Kidney epithelial cell (primary cell): ENCODE data around the gene PBX1. TPM values are rescaled to one million over a fixed set of nuclear protein-coding genes. Genes with fewer than 3 reads are reported as not detected.

Source experiments
- DNase-seq: peaks from one replicate; pipeline ENCODE4 v3.0.0-alpha.2; 2010; ENCODE audit warnings: low read depth
- H3K27me3 ChIP-seq: 2 replicates; pipeline ENCODE4 v1.6.0; 2011; ENCODE audit warnings: low read length; ENCODE audit not compliant: control insufficient read depth, insufficient read depth
- H3K36me3 ChIP-seq: 2 replicates; pipeline ENCODE4 v1.5.1; 2011; ENCODE audit warnings: low read length; ENCODE audit not compliant: control insufficient read depth, insufficient read depth
- H3K4me3 ChIP-seq: 2 replicates; pipeline ENCODE4 v1.5.1; 2011; ENCODE audit warnings: low read depth, mild to moderate bottlenecking, control low read depth, low read length
- CTCF ChIP-seq: IDR thresholded peaks from 2 replicates; pipeline ENCODE4 v1.5.1; 2011; ENCODE audit warnings: mild to moderate bottlenecking, moderate library complexity, low read length, control low read depth, inconsistent platforms; ENCODE audit not compliant: insufficient read depth, poor library complexity, severe bottlenecking
- total RNA-seq: library from RNA; depleted of rRNA; stranded (reverse); fragments of >200 nt; gene quantifications from 2 replicates; pipeline ENCODE4 v1.2.3, GENCODE V29; 2015

The PBX1 gene
- total RNA-seq, 1 donor from 2014 or later: 5.7 TPM

GRCh38 chr1:164755690-164756089 lies 196.7 kb downstream of the PBX1 start:
- no peak for DNase-seq
- Histone ChIP-seq H3K36me3 (no peaks in the 10 kb centered on the region), H3K4me3 (no peak overlapping the region), H3K27me3 (no peaks in the 10 kb centered on the region)
- TF ChIP-seq CTCF: no peak

- Histone ChIP-seq H3K4me3 (no peak overlapping the region), H3K36me3 (no peaks in the 10 kb centered on the region), H3K27me3 (no peaks in the 10 kb centered on the region)
- no peak for TF ChIP-seq CTCF
- no peak for DNase-seq
Measured at GRCh38 chr1:164756741-164757140, 197.8 kb downstream of the PBX1 start.

GRCh38 chr1:164757625-164758024 lies 198.6 kb downstream of the PBX1 start:
- no peak for TF ChIP-seq CTCF
- H3K36me3 ChIP-seq: no peaks in the 10 kb centered on the region
- no peaks in the 10 kb centered on the region for H3K27me3 ChIP-seq
- no peak for DNase-seq
- H3K4me3 ChIP-seq: no peak overlapping the region

- TF ChIP-seq CTCF: no peak
- Histone ChIP-seq H3K4me3 (no peak overlapping the region), H3K36me3 (no peaks in the 10 kb centered on the region), H3K27me3 (no peaks in the 10 kb centered on the region)
- DNase-seq: no peak
Measured at GRCh38 chr1:164759144-164759920, 200.3 kb downstream of the PBX1 start.

GRCh38 chr1:164759979-164760469 lies 201.0 kb downstream of the PBX1 start:
- no peaks in the 10 kb centered on the region for H3K36me3 ChIP-seq
- no peaks in the 10 kb centered on the region for H3K27me3 ChIP-seq
- no peak for TF ChIP-seq CTCF
- H3K4me3 ChIP-seq: no peak overlapping the region
- no peak for DNase-seq

GRCh38 chr1:164760569-164760968 lies 201.6 kb downstream of the PBX1 start:
- Histone ChIP-seq H3K27me3 (no peaks in the 10 kb centered on the region), H3K36me3 (no peaks in the 10 kb centered on the region), H3K4me3 (no peak overlapping the region)
- DNase-seq: no peak
- TF ChIP-seq CTCF: no peak
